RWPE2 (cell line): ENCODE data around the gene RABL6.

Source experiments
- ATAC-seq: fragments of 200-7000 bp; cut with Tn5 transposase; 3 replicates; pipeline ENCODE4 v1.9.1; 2021; ENCODE audit warnings: low read depth
- DNase-seq: peaks from one replicate; pipeline ENCODE4 v3.0.0-alpha.2; 2020; ENCODE audit warnings: low spot score
- H3K27ac ChIP-seq: fragments of 450-650 bp; 2 replicates; pipeline ENCODE4 v1.5.1; 2017; ENCODE audit warnings: mild to moderate bottlenecking; ENCODE audit not compliant: poor library complexity, severe bottlenecking
- H3K27me3 ChIP-seq: fragments of 250-450 bp; sonication (Bioruptor Pico); 2 replicates; pipeline ENCODE4 v1.5.1; 2021; ENCODE audit warnings: mild to moderate bottlenecking, moderate library complexity; ENCODE audit not compliant: insufficient read depth, poor library complexity, severe bottlenecking
- H3K36me3 ChIP-seq: fragments of 250-450 bp; sonication (Bioruptor Pico); 2 replicates; pipeline ENCODE4 v1.5.1; 2020; ENCODE audit warnings: low read depth, mild to moderate bottlenecking, moderate library complexity
- H3K4me1 ChIP-seq: fragments of 250-450 bp; sonication (Bioruptor Pico); 2 replicates; pipeline ENCODE4 v1.5.1; 2021; ENCODE audit warnings: mild to moderate bottlenecking, moderate library complexity; ENCODE audit not compliant: insufficient read depth, poor library complexity, severe bottlenecking
- H3K4me3 ChIP-seq: fragments of 250-450 bp; sonication (Bioruptor Pico); 2 replicates; pipeline ENCODE4 v1.5.1; 2021; ENCODE audit warnings: mild to moderate bottlenecking, moderate library complexity; ENCODE audit not compliant: severe bottlenecking
- H3K9me3 ChIP-seq: fragments of 250-450 bp; sonication (Bioruptor Pico); 2 replicates; pipeline ENCODE4 v1.5.1; 2021; ENCODE audit warnings: mild to moderate bottlenecking, moderate library complexity; ENCODE audit not compliant: severe bottlenecking
- CTCF ChIP-seq: fragments of 450-650 bp; IDR thresholded peaks from one replicate; pipeline ENCODE4 v1.5.1; 2017; ENCODE audit warnings: mild to moderate bottlenecking, moderate library complexity; ENCODE audit not compliant: poor library complexity, severe bottlenecking

RABL6 gene

GRCh38 chr9:136854842-136855460 is 47.2 kb downstream of the RABL6 start:
- Histone ChIP-seq H3K4me3 (no peak overlapping the region), H3K27ac (no peak overlapping the region), H3K9me3 (no peaks in the 10 kb centered on the region), H3K27me3 (no peaks in the 10 kb centered on the region), H3K4me1 (no peaks in the 10 kb centered on the region), H3K36me3 (peaks cover 16% of the 10 kb centered on the region)
- no peak for TF ChIP-seq CTCF
- ATAC-seq = no peak
- DNase-seq = no peak

- no peak for TF ChIP-seq CTCF
- no peaks in the 10 kb centered on the region for H3K4me1 ChIP-seq
- no peak overlapping the region for H3K4me3 ChIP-seq
- no peaks in the 10 kb centered on the region for H3K27me3 ChIP-seq
- no peak overlapping the region for H3K27ac ChIP-seq
- no peak for ATAC-seq
- DNase-seq = no peak
- H3K9me3 ChIP-seq = no peaks in the 10 kb centered on the region
- peaks cover 10% of the 10 kb centered on the region for H3K36me3 ChIP-seq
Observed at GRCh38 chr9:136855461-136856078, 47.8 kb downstream of the RABL6 start.

- TF ChIP-seq CTCF = no peak
- no peak overlapping the region for H3K27ac ChIP-seq
- peaks cover 5% of the 10 kb centered on the region for H3K36me3 ChIP-seq
- H3K27me3 ChIP-seq = no peaks in the 10 kb centered on the region
- DNase-seq (no peak), ATAC-seq (no peak)
- no peaks in the 10 kb centered on the region for H3K4me1 ChIP-seq
- no peak overlapping the region for H3K4me3 ChIP-seq
- H3K9me3 ChIP-seq = no peaks in the 10 kb centered on the region
Observed at GRCh38 chr9:136856079-136856476, 48.3 kb downstream of the RABL6 start.

GRCh38 chr9:136856541-136857141 is 48.9 kb downstream of the RABL6 start:
- DNase-seq (no peak), ATAC-seq (no peak)
- Histone ChIP-seq H3K9me3 (no peaks in the 10 kb centered on the region), H3K4me3 (no peak overlapping the region), H3K36me3 (no peaks in the 10 kb centered on the region), H3K4me1 (no peaks in the 10 kb centered on the region), H3K27me3 (no peaks in the 10 kb centered on the region), H3K27ac (no peak overlapping the region)
- no peak for TF ChIP-seq CTCF

- ATAC-seq = no peak
- H3K4me3 ChIP-seq = no peak overlapping the region
Observed at GRCh38 chr9:136857166-136857565, 49.4 kb downstream of the RABL6 start.

More at GRCh38 chr9:136857166-136857565, 49.4 kb downstream of the RABL6 start:
- H3K9me3 ChIP-seq = no peaks in the 10 kb centered on the region
- H3K36me3 ChIP-seq = peaks cover 4% of the 10 kb centered on the region; the same call in 1 of the 2 replicates
- no peak overlapping the region for H3K27ac ChIP-seq
- no peaks in the 10 kb centered on the region for H3K27me3 ChIP-seq
- no peak for TF ChIP-seq CTCF
- DNase-seq = no peak
- no peaks in the 10 kb centered on the region for H3K4me1 ChIP-seq
